Erythroblast (primary cell): ENCODE measurements around the gene SFMBT2.

ENCODE experiments used
- GATA1 ChIP-seq: IDR thresholded peaks from 2 replicates; pipeline ENCODE4 v1.6.1; 2011; ENCODE audit warnings: low read depth, mild to moderate bottlenecking, control low read depth, low read length, moderate library complexity
- POLR2A ChIP-seq: IDR thresholded peaks from 2 replicates; pipeline ENCODE4 v1.6.1; 2011; ENCODE audit warnings: mild to moderate bottlenecking, low read length

- TF ChIP-seq POLR2A (no peak), GATA1 (no peak)
Observed at GRCh38 chr10:7159517-7159916, 251.3 kb downstream of the SFMBT2 start.
